GM21737 (cell line): Measurements from ENCODE around the gene PFKFB1.

Experiments
- ATAC-seq: cut with Tn5 transposase; IDR thresholded peaks from one replicate; pipeline ENCODE4 v1.9.1; 2021; ENCODE audit warnings: mild to moderate bottlenecking, moderate library complexity; ENCODE audit not compliant: unreplicated experiment

Gene PFKFB1

DNA sequence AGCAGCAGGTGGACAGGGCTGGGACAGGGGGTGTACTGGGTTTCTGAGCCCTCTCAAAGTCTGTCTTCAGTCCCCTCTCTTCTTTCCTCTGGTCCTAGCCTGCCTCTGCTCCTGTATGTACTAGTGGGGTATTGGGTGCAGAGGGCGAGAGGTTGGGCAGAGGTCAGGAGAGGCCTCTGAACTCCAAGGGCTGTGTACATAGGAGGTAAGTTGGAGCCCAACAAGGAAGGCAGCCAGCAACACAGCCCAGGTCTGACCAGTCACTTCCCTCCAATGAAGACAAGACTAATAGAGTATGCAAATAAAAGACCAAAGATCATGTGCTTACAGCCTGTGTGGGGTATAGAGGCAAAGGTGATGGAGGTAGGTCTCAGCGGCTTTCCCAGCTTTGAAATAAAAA, at the start of gene PFKFB1:
Gene PFKFB1 (minus strand): TSS at position 90 of the 400 bp plus-strand sequence. CDS start 181 bp downstream, outside the sequence.
- no peak for ATAC-seq

DNA sequence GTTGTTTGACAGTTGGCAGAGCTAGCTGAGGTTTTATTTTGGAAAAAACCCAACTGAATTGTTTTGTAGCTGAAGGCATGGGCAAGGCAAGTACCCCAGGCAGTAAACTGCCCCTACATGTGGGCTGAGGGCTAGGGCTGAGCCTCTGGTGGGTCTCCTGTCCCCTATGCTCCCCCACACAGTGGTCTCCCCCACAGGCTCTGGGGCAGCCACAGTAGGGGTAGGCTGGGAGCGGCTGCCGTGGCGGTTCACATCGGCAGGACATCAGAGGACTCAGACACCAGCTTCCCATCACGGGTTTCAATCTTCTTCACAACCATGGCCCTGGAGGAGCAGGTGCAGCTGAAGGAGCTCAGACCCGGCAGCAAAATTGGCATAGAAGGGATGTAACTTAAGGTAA, 47.5 kb upstream of the PFKFB1 start:
- no peak for ATAC-seq

DNA sequence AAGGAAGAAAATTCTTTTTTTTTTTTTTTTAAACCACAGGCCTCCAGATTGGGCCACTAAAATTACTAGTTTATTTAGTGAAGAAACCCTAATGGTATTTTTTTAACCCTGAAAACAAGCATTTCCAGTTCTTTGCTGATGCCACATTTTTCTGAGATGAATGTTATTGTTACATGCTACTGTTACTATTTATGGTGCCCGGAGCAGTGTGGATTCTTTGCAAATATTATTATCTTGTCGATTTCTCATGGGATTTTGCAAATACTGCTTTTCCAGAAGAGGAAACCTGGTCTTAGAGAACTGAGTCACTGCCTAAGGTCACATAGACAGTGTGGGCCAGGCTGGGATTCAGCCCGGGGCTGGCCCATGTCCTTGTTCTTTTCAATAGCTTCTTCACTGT, 45.5 kb upstream of the PFKFB1 start:
- no peak for ATAC-seq

DNA sequence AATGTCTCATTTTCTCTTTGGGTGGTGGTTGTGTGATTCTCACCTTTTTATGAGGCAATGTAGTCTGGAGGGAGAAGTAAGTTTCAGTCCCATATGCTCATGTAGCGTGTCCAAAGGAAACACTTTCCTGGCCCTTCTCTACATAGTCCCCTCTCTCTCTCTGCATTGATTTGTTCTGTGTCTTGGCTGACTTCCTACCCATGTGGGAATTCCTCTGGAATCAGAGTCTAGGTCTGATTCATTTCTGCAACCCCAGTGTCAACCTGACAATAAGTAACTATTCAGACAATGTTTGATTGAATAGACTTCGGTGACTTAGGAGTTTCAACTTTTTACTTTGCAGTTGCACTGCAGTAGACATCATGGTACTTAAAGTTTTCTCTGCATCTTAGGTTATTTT, 39.4 kb upstream of the PFKFB1 start:
- no peak for ATAC-seq

DNA sequence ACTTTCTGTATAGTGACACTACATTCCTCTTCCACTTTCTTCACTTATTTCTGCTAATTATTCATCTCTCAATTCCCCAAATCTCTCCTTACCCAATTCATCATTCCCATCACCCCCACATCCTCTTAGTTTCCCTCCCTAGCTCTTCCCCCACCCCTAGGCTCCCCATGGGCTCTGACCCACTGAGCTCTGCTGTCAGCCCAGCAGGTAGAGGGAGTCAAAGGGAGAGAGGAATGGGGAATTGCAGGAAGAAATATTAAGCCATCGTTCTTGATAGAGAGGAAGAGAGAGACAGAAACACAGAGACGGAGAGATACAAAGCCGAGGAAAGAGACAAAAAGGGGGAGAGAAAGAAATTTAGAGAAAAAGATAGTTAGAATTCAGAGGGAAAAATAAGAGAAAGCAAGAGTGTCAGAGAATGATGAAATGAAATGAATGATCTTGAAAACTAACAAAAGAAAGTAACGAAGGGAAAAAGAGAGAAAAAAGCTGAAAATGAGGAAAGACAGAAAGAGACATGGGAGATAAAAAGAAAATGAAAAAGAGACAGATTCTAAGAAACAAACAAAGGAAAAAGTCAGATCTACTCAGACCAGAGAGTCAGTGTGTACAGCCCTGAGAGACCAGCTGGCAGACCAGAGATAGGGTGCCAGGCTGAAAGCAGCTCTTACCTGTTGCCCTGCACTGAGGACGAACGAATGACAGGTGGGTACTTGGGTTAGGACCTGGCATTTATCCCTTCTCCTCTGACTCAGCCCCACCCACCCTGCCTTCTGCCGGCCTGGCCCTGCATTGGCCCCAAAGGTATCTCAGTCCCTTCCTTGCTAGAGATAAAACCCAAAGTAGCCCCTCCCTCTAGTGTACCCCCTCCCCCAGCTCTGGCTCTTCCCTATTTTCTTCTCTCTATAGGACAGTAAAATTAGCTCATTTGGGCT, 36.5 kb upstream of the PFKFB1 start, which contains the start of gene ALAS2:
Gene ALAS2 (minus strand): TSS at position 707 of the 935 bp plus-strand sequence. CDS start 4,977 bp downstream, outside the sequence.
- no peak for ATAC-seq

DNA sequence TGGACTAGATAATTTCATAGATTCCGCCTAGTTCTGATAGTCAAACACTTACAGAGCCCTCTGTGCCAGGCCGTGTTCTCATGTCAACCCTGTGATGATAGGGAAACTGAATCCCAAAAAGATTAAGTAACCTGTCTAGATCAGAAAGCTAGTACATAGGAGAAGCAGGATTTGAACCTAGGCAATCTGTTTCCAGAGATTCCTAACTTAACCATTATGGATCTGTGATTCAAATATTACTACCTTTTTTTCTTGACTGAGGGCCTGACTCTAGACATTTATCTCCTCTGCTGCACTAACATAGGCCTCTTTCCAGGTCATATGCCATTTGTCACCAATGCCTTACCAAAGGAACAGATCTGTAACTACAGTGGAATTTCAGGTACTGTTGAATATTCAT, 35.3 kb upstream of the PFKFB1 start:
- ATAC-seq, result no peak

DNA sequence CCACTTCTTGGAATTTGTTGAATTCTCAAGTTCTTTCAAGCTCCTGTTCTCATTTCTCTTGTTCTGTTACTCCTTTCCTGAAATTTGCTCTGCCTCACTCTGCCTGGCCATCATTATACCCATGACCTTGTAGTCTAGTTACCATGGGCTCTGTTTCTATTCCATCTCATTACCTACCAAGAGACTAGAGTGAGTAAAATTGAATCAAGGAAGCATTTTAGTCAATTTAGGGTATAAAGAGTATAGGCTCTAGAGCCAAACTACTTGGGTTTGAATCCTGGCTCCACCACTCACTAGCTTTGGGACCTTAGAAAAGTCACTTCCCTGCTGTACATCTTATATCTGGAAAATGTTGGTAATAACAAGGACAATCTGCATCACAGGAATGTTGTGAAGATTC, 34.6 kb upstream of the PFKFB1 start:
- no peak for ATAC-seq

DNA sequence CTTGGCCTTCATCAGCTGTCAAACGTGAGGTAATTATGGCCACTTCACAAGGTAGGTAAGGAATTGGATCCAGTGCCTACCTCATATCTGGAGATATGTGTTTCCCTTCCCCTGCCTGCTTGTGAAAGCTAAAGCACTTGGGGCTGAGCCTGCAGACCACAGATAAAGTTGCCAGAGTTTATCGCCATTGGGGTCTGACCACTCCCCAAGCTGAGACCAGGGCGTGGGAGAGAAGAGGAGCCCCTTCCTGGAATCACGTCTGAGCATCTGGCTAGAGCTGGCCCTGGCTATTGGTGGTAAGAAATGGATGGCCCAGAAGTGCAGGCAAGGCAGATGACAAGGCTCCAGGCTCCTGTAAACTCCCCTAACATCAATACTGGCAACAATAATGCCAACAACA, 34.1 kb upstream of the PFKFB1 start:
- no peak for ATAC-seq

DNA sequence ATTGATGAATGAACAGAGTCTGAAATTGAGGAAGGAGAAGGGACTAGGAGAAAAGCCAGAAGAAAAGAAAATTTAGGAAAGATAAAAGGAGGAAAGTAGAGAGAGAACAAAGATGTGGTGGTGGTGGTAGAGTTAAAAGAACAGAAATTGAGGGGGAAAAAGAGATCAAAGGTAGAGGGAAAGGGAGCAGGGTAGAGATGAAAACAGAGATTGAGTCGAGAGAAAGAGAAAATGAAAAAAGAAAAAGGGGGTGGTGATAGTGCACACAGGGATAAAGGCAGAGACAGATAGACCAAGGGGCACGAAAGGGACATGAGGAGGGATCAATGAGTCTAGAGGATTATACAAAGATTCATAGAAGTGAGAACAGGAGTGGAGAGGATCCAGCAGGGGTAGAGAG, 32.9 kb upstream of the PFKFB1 start:
- no peak for ATAC-seq

DNA sequence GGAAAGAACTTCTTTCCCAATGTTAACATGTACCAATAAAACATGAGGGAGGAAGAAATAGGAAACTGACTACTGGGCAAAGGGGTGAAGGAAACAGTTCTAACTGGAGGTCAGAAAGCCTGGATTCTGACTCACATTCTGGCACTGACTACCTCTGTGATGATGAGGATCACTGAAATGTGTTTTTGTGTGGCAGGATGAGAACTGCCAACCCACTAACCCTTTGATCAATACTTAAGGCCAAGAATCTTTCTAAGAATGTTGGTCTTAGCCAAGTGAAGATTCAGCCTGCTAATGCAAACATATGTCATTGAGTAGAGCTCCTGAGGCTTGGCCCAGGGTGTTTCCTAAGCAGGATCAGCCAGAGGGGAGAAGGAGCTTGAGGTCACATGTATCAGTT, 32.2 kb upstream of the PFKFB1 start:
- ATAC-seq, result no peak

DNA sequence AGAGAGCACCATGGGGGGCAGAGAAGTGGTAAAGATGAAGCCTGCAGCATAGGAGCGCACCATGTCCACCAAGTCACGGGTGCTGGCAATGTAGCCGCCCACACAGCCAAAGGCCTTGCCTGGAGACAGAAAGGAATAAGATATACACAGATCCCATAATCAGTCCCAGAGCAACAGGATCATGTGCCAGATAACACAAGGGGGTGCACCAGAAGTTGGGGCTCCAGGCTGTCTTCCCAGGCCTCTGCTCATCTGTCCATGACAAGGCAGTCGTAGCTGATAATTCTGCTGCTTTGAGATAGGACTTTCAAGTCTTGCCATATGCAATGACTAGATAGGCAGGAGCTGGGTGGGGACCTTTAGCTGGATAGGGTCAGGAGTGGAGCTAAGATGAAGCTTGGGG, 20.9 kb upstream of the PFKFB1 start:
- no peak for ATAC-seq

DNA sequence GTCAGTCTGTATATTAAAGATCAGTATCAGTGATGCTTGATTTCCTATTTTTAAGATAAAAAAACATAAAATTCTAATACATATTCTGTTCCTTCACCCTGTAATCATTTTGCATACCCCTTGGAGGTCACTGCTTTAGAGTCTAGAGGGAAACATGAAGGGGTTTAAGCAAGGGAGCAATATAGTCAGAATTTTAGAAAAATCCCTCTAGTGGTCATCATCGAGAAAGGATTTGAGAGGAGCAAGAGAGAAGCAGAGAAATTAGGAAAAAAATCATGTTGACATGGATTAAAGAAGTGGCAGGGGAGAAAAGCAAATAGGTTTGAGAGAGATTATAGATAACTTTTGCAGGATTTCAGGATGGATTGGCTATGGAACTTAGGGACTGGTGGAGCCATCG, 17.3 kb upstream of the PFKFB1 start:
- no peak for ATAC-seq

DNA sequence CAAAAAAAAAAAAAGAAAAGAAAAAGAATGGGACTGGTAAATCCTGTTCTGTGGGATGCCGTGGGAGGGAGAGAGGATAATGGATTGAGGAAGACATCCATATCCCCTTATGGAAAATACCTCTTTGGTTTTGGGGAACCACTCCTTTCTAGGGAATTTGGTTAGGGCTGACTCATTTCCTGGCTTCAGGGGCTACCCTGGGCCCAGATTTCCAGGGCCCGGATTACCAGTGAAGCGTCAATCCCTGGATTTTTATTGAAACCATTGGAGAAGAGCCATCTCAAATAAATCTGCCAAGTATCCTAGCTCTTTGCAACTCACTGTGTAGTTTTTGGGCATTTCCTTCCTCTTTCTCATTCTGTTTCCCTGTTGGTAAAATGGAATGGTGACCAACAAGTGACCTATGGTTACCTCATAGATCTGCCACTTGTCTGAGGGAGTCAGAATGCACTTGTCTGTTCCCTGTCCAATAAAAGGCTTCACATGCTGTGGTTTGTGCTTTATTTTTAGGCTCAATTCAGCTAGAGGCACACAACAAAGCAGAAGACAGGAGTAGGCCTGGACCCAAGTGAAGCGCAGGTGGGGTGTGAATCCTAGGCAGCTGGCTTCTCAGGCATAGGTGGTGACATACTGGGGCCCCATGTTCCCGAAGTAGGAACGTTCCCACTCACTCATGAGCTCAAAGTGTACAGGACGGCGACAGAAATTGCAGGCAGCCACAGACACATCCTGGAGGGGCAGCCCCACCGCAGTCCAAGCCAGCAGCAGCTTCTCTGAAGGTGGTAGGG, 14.8 kb upstream of the PFKFB1 start:
- ATAC-seq, result no peak

DNA sequence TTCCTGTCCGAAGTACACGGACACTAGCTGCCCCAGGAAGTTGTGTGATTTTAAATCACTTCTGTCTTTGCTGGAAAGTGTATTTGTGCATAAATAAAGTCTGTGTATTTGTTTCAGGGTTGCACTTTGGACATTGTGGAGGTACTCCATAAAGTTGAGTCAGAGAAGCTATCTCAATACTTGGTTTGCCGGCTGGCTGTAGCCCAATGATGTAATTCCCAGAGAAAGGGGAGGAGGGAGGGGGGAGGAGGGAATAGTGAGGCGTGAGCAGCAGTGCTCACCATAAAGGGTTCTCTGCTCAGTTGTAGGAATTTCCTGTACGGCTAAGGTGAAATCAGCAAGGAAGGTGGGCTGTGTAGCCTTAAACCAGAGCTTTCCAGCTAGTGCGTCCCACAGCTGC, 13.7 kb upstream of the PFKFB1 start:
- no peak for ATAC-seq

DNA sequence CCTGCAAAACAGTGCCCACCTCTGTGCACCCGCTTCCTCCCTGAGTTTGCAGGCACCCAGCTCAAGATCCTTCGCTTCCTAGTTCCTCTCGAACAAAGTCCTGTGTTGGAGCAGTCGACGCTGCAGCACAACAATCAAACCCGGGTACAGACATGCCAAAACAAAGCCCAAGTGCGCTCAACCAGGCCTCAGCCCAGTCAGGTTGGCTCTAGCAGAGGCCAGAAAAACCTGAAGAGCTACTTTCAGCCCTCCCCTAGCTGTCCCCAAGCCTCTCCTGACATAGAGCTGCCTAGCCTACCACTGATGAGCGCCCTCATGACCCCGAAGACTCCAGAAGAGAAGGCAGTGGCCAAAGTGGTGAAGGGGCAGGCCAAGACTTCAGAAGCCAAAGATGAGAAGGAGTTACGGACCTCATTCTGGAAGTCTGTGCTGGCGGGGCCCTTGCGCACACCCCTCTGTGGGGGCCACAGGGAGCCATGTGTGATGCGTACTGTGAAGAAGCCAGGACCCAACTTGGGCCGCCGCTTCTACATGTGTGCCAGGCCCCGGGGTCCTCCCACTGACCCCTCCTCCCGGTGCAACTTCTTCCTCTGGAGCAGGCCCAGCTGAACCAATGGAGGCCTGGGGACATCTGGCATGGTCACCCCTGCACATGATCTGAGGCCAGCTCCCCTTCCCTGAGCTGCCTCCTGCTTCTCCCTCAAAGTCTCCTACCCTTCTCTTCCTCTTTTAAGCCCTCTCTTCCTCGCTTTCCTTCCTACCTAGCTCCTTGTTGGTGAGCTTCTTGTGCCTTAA, 13.0 kb upstream of the PFKFB1 start:
- no peak for ATAC-seq

DNA sequence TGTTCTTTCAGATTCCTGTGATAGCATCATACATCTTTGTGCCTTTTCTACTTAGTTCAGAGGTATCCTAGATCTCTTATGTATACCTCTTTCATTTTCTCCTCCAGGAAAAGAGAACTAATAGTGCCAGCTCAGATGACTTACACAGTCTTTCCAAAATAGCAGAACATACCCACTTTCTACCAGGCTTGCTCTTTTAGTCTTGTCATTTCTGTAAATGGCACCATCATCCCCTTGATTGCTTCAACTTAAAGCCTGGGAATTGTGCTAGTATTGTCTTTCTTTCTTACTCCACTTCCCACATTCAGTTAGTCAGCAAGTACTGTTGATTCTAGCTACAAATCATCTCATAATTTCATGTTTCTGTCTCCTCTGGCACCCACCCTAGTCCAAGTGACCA, 11.3 kb upstream of the PFKFB1 start:
- no peak for ATAC-seq

DNA sequence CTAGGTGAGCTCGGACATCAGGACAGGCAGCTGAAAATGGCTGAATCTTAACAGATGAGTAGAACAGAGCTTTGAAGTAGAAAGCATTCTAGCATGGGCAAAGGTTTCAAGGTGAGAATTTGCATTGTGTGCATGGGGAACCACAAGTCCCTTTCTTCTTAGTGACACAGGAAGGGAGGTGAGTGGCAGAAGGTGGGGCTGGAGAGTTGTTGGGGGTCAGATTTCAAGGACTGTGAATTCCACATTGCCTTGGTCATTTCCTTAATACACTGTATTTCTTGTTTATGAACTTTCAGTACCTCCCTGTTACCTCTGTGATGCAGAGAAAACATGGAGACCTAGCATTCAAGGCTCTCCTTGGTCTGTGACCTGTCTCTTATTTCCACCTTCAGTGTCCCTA, 10.2 kb upstream of the PFKFB1 start:
- ATAC-seq, result no peak

DNA sequence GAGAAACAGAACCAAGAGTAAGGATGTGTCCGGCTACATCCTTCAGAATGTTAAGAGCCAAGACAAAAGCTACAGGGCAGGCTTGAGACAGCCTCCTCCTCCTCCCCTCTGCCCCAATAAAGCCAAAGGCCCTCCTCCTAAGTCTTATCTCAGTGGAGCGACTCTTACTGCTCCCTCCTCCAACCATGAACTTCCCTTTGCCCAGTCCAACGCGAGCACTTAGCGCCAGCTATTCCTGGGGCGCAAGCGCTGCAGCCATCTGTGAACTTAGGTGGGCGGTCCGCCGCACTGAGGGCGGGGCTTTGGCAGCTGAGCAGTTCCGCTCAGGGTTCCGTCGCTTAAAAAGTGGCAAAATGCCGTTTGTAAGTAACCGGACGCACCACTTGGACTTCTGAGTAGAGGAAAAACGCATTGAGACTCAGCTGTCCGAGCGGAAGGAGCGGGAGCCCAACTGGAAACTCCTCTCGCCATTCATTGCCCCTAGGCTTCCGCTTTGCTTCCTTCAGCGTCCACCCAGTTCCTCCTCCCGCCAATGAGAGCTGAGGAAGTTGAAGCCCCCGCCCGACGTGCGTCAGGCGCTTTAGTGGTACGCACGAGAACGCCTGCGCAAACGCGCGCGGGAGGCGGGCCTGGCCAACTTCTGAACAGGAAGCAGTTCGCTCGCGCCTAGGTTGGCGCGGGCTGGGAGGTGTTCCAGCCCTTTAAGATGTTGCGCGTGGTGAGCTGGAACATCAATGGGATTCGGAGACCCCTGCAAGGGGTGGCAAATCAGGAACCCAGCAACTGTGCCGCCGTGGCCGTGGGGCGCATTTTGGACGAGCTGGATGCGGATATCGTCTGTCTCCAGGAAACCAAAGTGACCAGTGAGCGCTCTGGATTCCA, 6.0 kb upstream of the PFKFB1 start, which contains the start of gene APEX2:
Gene APEX2 (plus strand): TSS at position 647 of the 882 bp plus-strand sequence. CDS start 60 bp downstream, at position 707.
- peak; percentile 92 for ATAC-seq

DNA sequence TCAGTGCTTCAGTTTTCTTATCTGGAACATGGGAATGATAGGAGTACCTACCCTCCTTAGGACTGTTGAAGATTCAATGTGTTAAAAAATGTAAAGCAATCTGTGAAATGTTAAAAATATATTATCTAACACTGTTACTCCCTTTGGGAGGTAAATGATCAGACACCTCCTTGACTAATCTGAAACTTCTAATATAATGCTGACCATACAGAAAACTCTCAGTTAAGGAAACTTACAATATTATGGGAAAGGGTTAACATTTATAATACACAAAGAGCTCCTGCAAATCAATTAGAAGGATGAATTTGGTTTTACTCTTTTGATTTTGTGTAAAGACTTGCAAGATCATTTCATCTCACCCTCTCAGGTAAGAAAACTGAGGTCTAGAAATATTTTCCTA, 1.6 kb upstream of the PFKFB1 start:
- no peak for ATAC-seq
